ENCODE results near the gene N4BP3.
A peak's percentile ranks its signal among the peaks of the same experiment; 100 is the strongest.

The N4BP3 gene

DNA sequence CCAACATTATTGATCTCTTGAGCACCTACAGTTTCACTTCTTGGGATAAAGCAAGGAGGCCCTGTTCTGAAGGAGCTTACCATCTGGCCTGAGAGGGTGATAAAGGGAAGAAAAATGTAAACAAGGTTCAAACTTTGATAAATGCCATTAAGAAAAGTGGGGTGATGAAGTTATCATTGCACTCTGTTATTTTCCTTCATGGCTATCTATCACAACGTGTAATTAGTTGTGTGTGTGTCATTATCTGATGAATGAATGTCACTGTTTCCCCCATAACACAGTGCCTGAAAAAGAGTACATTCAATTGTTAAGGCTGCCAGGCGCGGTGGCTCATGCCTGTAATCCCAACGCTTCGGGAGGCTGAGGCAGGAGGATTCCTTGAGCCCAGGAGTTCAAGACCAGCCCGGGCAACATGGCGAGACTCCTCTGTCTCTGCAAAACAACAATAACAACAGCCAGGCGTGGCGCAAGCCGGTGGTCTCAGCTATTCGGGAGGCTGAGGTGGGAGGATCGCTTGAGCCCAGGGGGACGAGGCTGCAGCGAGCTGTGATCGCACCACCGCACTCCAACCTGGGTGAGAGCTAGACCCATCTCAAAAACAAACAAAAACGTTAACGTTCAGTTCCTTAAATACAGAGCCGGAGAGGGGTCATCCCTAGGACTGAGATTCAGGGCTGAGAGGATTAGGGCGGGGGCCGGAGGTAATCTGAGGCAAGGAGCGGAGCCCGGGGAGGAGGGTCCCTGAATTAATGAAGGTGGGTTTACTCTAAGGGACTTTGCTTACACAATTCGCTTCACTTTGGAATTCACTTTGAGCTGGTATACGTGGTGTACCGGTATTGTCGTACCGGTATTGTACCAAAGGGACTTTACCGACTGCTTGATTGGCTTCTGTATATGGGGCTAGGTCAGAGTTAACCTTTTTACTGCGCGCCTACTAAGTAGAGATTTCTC, 39.4 kb downstream of the N4BP3 start:
- DNase-seq = no peak

DNA sequence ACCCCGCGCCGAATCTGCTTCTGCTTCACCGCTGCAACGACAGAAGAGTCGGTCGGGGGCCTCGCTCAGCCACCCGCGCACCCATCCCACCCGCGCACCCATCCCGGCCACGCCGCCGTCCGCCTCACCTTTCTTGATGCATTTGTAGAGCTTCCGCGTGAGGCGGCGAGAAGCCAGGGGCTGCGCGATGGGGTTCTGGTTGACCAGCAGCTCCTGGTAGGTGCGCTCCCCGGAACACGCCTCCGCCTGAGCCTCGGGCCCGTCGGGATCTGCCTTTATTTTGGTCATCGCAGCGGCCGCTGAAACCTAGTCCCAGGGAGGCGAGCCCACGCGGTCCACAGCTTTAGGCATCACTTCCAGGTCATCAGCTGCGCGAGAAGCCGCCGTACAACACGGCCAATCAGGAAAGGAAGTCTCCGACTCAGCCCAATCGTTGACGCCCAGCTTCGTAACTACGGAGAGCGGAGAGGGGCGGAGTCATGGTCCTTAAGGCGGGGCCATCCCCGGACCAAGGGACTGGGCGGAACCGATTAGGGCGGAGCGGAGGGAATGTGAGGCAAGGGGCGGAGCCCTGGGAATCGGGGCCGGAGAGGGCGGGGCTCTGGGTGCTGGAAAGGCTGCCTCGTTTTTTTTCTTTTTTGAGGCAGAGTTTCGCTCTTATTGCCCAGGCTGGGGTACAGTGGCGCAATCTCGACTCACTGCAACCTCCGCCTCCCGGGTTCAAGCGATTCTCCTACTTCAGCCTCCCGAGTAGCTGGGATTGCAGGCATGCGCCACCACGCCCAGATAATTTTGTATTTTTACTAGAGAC, 40.4 kb downstream of the N4BP3 start, which contains the start of gene NHP2:
NHP2 (minus strand) TSS at position 356 of the 811 bp plus-strand sequence; CDS start at position 288, 68 bp downstream.
- peak; percentile 99 for DNase-seq

DNA sequence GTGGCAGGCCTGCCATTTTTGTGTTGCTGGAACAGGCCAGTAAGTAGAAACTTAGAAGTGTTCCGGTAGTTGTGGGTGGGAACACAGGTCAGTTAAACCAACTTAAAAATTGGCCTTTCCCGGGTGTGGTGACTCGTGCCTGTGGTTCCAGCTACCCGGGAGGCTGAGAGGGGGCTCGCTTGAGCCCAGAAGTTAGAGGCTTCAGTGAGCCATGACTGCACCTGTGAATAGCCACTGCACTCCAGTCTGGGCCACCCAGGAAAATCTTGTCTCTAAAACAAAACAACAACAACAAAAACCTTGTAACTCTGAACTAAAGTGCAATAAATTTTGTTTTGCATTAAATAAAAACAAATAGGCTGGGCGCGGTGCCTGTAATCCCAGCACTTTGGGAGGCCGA, 41.7 kb downstream of the N4BP3 start:
- DNase-seq = no peak

DNA sequence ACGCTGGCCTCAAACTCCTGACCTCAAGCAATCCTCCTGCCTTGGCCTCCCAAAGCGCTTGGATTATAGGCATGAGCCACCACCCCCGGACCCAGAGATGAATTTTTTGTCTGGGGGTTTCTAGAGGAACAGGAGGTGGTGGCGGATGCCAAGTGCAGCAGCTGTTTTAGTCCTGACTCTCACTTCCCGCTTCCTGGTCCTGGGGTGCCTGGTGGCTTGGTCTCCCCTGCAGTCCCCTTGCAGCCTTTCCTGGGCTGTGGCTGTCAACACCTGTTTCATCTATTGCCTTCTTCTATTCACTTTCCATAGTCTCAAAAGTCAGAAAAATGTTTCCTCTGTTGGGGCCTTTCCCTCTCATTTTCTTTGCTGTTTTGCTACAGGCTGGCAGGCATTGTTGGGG, 46.8 kb downstream of the N4BP3 start:
- DNase-seq = no peak

DNA sequence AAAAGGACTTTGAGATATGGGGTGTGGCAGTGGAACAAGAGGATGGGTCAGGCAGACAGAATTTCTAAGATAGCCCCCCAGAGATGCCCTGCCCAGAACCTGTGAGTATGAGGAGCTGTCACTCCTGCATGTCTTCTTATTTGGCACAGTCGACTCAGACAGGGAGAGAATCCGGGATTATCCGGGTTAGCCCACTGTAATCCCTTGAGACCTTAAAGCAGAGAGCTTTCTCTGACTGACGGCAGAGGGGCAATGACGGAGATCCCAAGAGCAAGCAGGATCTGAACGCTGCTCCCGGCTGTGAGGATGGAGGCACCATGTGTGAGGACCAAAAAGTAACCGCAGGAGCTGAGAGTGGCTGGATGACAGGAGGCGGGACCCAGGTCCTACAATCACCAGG, 49.1 kb downstream of the N4BP3 start:
- no peak for DNase-seq

DNA sequence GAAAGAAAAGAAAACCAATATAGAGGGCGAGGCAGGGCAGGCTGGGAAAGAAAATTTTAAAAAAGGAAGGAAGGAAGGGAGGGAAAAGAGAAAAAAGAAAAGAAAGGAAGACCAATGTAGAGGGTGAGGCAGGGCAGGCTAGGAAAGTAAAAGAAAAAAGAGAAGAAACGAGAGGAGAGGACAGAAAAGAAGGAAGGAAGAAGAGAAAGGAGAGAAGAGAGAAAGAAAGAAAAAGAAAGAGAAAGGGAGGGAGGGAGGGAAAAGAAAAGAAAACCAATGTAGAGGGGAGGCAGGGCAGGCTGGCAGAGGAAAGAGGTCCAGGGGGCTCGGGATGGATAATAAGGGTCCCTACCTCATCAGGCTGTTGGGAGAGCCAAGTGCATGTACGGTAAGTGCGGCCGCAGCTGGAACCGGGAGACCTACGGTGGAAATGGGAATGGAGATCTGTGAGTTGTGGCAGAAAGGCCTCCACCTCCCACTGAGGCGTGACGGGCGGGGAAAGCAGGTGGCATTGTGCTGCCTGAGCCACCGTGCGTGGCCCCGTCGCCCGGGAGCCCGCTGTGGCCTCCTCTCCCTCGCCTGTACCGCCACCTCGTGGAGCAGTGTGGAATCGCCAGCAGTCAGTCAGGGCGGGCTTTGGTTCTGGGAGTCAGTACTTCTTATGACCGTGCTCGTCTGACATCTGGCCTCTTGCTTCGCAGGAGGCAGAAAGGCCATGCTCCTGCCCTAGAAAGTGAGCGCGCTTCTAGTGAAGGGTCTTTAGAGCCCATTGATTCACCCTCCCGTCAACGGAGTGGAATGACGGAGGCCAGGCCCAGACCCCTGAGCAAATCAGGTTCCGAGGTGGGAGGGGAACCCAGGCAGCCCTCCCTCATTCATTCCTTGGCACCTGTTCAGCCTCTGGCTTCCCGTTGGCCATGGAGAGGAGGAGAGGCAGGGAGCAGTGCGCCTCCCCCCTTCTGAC, 50.7 kb downstream of the N4BP3 start:
- DNase-seq = peak; percentile 93

DNA sequence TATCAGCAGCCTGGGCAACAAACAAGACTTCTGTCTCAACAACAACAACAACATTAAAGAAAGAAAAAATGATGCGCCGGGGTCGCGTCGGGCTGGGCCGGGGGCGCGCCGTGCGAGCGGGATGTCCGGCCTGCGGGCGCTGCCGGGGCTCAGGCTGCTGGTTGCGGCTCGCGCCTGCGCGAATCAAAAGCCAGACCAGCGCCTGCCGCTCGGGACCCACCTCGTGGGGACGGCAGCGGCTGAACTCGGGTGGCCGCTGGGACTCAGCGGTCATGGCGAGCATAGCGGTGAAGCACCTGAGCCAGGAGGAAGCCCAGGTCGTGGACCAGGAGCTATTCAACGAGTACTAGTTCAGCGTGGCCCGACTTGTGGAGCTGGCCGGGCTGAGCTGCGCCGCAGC, 52.2 kb downstream of the N4BP3 start:
- no peak for DNase-seq

DNA sequence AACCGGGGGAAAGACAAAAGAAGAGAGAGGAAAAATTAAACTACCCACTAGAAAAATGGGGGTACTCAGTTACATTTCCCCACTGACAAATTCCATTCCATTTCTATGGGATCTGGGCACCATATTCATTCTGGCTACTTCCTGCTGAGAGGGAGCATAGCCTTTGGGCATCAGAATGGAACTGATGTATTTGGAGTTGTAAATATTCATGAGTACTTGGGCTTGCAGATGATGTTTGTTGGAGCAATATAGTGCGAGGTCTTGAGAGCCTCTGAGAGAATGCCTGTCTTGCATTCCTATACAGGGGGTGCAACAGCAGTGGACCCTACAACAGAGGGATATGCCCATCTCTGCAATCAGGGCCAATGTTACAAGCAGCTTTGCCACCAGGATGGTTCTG, 57.1 kb downstream of the N4BP3 start:
- no peak for DNase-seq

DNA sequence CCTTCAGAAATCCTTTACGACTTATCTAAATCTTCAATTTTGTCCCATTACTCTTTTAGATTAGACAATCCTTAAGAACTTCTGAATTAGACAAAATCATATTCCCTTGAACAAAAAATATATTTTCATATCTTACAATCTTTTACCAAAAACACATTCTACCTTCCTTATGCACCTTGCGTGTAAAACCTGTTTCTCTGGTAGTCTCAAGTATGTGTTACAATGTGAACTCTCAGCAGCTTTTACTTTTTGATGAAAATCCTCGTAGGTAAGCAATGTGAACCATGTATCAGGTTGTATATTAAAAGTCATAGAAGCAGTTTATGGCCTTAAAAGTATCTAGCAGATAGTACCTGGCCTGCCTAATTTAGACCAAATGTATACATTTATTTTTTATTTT, 61.1 kb downstream of the N4BP3 start:
- no peak for DNase-seq
